ENCODE data around the gene ARPIN.

DNA sequence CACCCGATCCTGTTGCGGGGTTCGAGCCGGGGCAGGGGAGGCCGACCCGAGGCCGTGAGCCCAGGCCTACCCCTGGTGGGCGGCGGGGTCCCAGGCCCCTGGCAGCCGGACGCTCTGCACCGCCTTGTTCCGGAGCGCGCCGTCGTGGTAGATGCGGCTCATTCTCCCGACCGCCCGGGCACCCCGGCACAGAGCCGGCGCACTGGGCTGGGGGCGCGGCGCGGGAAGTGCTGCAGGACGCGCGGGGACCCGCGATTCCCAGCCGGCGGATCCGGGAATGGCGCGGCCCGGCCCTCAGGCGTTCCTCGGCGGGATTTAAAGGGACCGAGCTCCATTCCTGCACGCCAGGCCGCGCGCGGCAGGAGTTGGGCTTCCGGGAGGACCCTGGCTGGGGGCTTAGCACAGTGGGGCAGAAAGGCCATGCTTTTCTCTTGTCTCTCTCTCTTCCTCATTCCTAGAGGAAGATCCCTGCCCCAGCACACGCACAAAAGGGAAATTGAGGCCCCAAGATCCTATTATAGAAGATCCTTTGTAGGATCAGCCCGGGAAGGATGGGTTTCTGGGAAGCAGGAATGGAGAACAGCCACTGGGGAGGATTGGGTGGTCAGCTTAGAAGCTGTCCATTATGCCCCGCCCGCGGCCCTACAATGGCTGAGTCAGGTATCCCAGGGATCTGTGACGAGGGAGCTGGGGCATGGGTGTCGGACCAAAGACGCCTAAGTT, at the start of gene ARPIN:
- TF ChIP-seq FOXA1 (IDR thresholded peaks at IDR 0.05) (no peak), FOXK2 (IDR thresholded peaks at IDR 0.05) (no peak), FOXM1 (IDR thresholded peaks at IDR 0.05; ENCODE audit: borderline replicate concordance) (no peak), SUZ12 (IDR thresholded peaks at IDR 0.05) (no peak), TARDBP (IDR thresholded peaks at IDR 0.05) (no peak), L3MBTL2 (conservative IDR thresholded peaks at IDR 0.05) (no peak), SP1 (IDR thresholded peaks at IDR 0.05) (no peak), ZNF384 (IDR thresholded peaks at IDR 0.05) (no peak), BHLHE40 (IDR thresholded peaks at IDR 0.05; ENCODE audit: borderline replicate concordance) (no peak), NFRKB (IDR thresholded peaks at IDR 0.05) (no peak)
- TF ChIP-seq, protein P1, sequence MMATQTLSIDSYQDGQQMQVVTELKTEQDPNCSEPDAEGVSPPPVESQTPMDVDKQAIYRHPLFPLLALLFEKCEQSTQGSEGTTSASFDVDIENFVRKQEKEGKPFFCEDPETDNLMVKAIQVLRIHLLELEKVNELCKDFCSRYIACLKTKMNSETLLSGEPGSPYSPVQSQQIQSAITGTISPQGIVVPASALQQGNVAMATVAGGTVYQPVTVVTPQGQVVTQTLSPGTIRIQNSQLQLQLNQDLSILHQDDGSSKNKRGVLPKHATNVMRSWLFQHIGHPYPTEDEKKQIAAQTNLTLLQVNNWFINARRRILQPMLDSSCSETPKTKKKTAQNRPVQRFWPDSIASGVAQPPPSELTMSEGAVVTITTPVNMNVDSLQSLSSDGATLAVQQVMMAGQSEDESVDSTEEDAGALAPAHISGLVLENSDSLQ (IDR thresholded peaks at IDR 0.05) = no peak
